Central memory CD4-positive, alpha-beta T cell (primary cell): ENCODE data around the gene RAB1A.
A peak's percentile ranks its signal among the peaks of the same experiment; 100 is the strongest.

ENCODE experiments used
- DNase-seq: peaks from one replicate; pipeline ENCODE4 v3.0.0; 2022

RAB1A gene

GRCh38 chr2:65085148-65085547, 44.8 kb downstream of the RAB1A start:
- DNase-seq = no peak

DNA sequence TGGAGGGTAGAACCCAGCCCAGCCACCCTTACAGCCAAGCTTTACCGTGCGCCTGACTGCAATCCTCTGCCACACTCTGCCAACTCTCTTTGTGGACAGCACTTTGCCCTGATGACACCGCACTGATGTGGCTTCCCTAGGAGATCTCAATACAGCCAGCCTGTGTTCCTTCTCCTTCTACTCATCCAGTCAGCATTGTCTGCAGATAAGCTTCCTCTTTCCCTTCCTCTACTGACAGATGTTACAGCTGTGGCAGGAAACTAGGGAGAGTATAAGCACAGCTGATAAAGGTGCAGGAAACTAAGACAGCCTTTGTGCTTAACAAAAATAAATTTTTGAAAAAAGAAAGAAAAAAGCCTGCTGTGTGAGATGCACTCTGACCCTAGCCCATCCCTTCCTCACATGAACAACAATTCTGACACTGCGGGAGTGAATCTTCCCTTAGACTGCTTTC, 48.6 kb downstream of the RAB1A start:
- no peak for DNase-seq

DNA sequence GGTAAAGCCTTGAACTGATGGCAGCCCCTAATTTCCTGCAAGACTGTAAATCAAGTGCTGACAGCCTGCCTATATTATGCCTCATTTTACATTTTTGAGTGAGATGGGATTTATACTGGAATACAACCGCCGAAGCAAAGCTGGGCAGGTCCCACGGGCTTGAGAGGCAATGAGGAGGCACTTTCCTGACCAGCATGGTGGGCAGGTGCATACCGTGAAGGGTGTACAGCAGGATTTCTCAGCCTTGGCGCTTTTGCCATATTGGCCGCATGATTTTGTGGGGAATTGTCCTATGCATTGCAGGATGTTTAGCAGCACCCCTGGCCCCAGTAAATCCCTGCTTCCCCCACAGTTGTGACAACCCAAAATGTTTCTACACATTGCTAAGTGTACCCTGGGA, 50.9 kb downstream of the RAB1A start:
- no peak for DNase-seq

DNA sequence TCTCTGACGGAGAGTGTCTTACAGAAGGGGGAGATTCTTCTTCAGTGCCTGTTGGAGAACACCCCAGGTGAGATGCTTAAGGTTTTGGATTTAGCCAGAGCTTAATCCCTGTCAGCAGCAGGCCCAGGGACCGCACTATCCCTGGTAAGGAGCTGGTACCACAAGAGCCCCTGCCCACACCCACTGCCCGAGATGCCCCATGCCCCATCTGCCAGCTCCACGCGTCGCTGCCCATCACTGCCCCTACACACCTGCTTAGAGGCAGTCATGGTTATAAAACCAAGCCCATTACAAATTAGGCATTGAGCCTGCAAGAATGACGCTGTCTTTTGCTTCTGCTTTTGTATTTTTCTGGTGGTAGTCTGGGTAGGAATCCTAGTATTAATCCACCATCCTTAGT, 52.0 kb downstream of the RAB1A start:
- DNase-seq = no peak

DNA sequence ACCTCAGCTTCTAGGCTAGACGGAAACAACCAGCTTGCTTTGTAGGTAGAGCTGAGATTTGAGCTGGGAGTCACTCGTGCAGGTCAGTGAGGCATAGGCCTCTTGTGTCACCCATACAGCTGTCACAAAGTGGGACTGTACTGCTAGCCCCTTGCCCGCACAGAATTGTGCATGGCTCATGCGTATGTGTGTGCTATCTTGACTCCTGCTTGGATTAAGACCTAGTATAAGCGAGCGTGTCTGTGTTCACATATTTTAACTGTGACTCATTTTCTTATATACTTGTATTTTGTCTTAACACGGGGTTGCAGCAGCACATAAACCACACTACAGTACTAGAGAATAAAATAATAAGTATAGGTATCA, 53.6 kb downstream of the RAB1A start:
- no peak for DNase-seq

DNA sequence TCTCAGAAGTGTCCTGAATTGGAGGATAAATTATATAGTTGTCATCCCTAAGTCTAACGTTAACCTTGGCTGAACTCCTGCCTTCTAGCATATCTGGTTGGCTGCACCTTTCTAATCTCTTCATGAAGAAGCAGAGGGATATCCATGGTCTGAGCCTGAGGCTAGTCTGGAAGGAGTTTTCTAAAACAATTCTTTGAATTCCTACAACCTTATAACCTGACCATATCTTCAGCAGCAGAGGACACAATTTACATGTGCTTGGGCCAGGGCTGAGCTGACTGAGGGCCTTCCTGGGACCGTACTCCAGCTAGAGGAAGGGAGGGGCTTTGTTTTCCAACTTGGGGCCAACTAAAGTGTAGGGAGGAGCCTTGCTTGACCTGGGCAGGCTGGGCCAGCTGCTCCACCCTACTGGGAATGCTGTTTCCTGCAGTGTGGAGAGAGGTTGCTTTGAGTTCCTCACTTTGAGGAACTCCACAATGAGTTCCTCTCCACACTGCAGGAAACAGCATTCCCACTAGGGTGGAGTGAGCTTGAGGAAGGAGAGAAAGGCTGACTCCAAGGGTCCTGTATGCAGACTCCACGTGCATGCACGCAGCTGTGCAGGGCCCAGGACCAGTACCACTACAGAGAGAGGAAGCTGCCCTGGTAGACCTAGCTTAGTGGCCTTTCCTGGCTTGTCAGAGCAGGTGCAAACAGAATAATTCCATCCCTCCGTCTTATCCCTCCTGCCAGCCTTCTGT, 54.1 kb downstream of the RAB1A start:
- DNase-seq = no peak

GRCh38 chr2:65075176-65075575, 54.7 kb downstream of the RAB1A start:
- no peak for DNase-seq

DNA sequence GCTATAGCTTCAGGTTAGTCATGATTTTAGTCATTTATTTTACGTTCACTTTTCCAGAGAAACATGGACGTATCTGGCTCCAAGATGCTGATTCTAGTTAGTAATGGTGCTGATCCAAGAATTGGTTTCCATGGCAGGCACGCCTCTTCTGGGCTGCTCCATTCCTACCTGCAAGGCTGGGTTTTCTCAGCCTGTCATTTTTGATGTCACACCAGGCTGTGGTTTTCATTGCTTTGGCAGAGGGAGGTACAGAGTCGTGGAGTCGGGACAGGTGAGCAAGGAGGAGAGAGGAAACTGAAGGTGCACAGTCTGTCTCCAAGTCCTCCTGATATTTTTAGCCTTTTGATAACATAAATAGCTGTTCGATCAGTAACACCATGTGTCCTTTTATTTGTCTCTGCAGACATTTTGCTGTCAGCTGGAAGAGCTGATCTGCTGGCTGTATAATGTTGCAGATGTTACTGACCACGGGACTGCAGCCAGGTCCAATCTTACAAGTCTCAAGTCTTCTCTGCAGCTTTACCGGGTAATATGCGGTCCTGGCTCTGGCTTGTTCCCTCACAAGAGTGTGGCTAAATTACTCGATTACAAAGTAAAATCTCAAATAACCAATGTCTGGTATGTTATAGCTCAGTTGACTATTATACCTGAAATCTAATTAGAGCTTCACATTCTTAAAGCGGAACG, 55.9 kb downstream of the RAB1A start:
- DNase-seq = no peak

DNA sequence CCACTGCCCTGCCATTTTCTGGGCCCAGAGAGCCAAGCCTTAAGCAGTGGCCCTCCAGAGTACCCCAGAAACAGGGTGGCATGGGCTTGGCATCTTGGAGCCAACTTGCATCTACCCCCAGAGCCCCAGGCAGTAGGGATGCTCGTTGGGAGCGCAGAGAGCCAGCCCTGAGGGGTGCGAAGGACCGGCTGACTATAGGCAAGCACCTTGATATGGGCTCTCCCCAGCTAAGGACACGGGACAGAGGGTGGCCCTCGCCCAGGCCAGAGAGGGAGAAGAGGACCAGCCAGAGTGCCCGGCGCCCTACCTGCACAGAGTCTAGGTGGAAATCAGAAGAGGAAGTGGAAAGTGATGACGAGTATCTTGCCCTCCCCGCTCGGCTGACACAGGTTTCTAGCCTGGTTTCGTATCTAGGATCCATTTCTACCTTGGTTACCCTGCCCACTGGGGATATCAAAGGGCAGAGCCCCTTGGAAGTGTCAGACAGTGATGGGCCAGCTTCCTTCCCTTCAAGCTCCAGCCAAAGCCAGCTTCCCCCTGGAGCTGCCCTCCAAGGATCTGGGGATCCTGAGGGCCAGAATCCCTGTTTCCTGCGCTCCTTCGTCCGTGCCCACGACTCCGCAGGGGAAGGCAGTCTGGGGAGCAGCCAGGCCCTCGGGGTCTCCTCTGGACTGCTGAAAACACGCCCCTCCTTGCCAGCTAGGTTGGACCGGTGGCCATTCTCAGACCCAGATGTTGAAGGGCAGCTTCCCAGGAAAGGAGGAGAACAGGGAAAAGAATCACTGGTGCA, 57.5 kb downstream of the RAB1A start:
- no peak for DNase-seq

DNA sequence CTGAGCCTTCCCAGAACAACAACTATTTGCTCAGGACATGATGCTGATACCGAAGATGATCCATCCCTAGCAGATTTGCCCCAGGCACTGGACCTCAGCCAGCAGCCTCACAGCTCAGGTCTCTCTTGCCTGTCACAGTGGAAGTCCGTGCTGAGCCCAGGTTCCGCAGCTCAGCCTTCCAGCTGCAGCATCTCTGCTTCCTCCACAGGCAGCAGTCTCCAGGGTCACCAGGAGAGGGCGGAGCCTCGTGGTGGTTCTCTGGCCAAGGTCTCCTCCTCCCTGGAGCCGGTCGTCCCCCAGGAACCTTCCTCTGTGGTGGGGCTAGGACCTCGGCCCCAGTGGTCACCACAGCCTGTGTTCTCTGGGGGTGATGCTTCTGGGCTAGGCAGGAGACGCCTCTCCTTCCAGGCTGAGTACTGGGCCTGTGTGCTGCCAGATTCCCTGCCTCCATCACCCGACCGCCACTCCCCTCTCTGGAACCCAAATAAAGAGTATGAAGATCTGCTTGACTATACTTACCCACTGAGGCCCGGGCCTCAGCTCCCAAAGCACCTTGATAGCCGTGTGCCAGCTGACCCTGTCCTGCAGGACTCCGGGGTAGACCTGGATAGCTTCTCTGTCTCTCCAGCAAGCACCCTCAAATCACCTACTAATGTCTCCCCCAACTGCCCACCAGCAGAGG, 58.3 kb downstream of the RAB1A start:
- no peak for DNase-seq

- no peak for DNase-seq
Measured at GRCh38 chr2:65070856-65071255, 59.0 kb downstream of the RAB1A start.

GRCh38 chr2:65070172-65070830, 59.6 kb downstream of the RAB1A start:
- DNase-seq = no peak

DNA sequence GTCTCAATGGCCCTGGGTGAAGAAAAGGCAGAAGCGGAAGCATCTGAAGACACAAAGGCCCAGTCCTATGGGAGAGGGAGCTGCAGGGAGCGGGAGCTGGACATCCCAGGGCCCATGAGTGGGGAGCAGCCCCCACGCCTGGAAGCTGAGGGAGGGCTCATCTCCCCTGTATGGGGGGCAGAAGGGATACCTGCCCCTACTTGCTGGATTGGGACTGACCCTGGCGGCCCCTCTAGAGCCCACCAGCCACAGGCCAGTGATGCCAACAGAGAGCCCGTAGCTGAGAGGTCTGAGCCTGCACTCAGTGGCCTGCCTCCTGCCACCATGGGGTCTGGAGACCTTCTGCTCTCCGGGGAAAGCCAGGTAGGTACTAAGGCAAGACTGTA, 60.5 kb downstream of the RAB1A start:
- DNase-seq = no peak

DNA sequence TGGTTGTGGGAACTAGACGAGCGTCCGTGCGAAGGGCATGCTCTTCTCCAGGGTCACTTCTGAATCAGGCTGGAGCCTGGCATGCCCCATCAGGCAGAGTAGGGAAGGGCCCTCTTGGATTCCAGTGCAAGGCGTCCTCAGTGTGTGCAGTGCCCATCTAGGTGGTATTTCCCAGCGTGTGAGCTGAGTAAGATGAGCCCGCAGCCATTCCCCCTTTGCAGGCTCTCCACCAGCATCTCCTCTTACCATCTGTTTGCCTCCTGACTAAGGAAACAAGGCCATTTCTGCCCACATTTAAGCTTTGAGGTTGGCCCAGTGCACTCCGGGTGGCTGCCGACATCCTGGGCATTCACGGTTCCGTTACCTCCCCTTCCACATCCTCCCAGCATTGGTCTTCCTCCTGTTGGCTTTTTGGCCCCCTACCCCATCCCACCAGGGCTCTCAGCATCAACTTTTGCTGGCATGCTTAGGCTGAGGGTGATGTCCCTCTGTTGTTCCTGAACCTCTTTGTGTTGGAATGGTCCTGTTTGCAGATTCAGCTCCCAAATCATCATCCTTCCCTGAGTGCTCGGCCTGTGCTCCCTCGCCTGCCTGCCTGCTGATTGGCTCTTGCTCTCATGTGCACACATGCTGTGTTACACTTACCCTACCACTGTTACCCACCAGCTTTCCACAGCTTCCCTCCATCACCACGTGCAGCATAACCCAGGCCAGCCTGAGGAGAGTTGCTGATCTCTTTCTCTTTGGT, 61.9 kb downstream of the RAB1A start:
- peak; percentile 8 for DNase-seq

DNA sequence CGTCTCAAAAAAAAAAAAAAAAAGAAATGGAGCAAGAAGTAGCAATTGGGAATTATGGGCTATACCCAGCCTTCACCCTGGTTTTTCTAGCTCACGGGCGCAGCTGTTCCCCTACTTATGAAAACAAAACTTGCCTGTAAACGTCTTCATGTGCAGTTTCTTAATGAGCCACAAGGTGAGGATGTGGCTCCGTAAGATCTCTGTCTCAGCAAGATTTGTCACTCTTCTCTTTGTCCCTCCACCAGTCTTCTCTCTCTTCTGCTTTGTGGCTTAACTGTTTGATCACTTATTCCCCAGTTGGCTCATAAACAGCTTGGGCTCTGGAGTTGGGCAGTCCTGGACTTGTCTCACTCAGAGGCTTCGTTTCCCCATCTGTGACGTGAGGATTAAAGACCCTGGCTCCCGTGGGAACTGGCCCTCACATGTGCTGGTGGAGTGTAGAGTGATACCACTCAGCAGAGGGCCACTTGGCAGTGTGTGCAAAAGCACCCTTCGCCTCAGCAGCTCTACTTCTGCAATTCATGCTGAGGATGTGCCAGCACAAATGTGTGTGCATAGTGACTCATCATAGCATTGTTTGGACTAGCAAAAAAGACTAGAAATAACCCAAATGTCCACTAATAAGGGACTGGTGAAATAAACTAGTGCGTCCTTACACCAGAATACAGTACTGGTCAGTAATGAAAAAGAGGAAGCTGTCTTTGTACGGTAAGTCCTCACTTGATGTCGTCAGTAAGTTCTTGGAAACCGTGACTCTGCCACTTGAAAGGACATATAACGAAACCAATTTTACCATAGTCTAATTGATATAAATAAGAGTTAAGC, 65.0 kb downstream of the RAB1A start:
- peak; percentile 49 for DNase-seq

- no peak for DNase-seq
Measured at GRCh38 chr2:65062843-65063825, 66.8 kb downstream of the RAB1A start.

DNA sequence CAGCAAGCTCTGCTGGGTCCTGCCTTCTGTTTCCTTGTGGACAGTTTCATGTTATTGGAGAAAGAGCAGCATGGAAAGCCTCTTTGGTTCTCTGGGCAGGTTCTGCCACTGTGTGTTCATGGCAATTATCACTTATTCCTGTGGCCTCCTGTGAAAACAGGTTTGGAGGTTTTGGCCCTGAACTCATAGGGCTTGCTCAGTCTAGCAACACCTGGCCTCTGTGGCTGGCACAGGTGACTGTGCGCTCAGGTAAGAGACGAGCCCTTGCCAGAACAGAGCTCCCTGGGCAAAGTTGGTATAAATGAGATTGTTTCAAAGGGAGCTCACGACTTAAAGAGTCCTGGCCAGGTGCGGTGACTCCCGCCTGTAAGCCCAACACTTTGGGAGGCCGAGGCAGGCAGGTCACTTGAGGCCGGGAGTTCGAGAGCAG, 68.0 kb downstream of the RAB1A start:
- DNase-seq = no peak

- DNase-seq = no peak
Measured at GRCh38 chr2:65061146-65061909, 68.6 kb downstream of the RAB1A start.

DNA sequence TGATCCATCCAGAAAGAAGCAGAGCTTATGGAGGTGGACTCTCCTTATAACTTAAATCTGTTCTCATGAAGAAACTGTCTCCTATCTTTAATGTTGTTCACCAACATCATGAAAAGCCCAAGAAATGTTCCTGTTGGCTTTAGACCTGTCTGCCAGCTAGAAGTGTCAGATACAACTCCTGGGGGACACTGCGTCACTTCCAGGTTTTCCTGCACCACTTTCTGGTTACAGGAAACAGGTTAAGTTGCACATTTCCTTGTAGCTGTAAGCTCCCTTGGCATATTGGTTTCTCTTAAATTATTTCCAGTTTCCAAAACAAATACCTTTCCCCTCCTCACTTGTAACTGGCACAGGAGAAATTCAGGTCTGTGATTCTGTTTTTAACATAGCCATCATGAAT, 70.8 kb downstream of the RAB1A start:
- DNase-seq = no peak
